GM12865 (cell line): ENCODE data around the gene CRHR1.

Experiments used
- DNase-seq: peaks from one replicate; pipeline ENCODE4 v3.0.0; 2010; ENCODE audit warnings: low read depth
- H3K4me3 ChIP-seq: 2 replicates; pipeline ENCODE4 v1.5.1; 2011; ENCODE audit warnings: mild to moderate bottlenecking, low read depth, low read length, control low read depth
- CTCF ChIP-seq: IDR thresholded peaks from 2 replicates; pipeline ENCODE4 v1.5.1; 2011; ENCODE audit warnings: low read length, control low read depth, low read depth, inconsistent platforms; ENCODE audit not compliant: insufficient read depth; ENCODE audit errors: missing control alignments

Gene CRHR1

DNA sequence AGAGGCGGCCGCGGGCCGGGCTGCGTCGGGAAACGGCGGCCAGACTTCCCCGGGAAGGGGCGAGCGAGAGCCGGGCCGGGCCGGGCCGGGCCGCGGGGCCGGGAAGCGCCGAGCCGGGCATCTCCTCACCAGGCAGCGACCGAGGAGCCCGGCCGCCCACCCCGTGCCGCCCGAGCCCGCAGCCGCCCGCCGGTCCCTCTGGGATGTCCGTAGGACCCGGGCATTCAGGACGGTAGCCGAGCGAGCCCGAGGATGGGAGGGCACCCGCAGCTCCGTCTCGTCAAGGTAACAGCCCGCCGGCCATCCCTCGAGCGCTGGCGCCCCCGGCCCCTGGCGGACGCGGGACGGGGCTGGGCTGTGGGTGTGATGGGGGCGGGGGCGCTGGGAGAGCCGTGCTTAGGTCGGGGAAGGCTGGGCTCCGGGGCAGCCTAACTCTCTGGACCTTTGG lies at the start of gene CRHR1:
Gene CRHR1 (plus strand): TSS at position 28 of the 448 bp plus-strand sequence. CDS start 225 bp downstream, at position 253.
- no peak for TF ChIP-seq CTCF
- no peak for DNase-seq
- H3K4me3 ChIP-seq = no peak within 1 kb of the TSS

- no peak overlapping the region for H3K4me3 ChIP-seq
- TF ChIP-seq CTCF = no peak
- DNase-seq = no peak
These were observed 49.5 kb upstream of the CRHR1 start for GRCh38 chr17:45734598-45734997.

DNA sequence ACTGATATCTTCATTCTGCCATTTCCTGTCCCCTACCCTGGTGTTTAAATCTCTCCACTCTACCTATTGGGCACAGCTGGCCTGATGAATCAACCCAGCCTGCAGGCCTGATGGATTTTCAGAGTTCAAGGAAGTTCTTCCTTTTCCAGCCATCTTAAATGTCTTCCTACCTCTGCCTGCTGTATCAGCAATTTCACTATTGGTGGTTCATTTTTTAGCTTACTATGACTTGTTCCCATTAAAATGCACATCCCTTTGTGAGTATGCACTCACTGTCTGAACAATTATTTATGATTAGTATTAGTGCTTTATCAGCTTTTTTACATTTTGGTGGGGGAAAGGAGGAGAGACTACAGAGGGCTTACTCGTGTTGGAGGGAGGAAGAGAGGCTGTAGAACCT lies 48.6 kb upstream of the CRHR1 start:
- DNase-seq = no peak
- TF ChIP-seq CTCF = no peak
- H3K4me3 ChIP-seq = no peak overlapping the region

DNA sequence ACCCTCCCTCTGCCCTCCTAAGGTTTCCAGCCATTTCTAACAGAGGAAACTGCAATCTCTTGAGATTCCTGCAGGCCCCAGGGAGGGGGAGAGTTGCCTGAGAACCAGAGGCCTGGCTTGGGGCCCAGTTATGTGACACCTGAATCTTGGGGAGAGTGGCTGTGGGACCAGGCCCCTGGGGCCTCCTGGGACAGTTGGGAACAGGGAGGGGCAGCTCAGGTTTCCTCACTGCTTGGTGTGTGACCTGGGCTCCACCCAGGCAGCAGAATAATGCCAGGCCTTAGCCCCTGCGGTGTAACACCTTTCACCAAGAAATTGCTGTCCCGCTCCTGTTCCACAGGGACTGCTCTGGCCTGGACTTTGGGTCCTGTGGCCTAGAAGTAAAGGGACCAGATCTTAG lies 44.3 kb upstream of the CRHR1 start:
- no peak overlapping the region for H3K4me3 ChIP-seq
- no peak for DNase-seq
- no peak for TF ChIP-seq CTCF

DNA sequence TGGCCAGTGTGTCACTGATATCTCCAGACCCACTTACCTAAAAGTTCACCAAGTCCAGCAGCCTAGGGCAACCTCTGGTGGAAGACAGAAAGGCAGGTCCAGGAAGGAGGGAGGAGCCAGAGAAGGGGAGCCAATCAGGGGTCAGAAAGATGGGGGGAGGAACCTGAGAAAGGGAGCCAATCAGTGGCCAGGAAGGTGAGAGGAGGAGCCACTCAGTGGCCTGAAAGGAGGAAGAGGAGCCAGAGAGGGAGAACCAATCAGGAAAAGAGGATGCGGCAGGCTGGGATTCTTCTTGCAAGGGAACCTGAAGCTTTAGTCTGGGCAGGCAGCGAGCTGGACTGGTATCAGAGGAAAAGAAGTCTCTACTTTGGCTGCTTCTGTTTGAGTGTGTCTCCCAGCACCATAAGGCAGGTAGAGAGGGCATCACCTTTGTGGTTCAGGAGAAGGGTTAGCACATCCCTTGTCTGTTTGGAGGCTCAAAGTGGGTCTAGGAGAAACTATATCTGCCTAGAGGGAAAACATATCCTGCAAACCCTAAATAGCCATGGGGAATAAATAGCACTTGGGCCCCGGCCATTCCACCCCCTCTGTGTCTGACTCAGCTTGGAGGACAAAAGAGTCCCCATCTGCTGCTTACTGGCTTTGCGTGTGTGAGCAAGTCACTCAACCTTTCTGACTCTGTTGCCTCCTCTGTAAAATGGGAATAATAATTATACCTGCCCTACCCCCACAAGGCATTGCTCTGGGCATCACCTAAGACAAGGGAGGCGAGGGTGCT lies 43.4 kb upstream of the CRHR1 start:
- H3K4me3 ChIP-seq = no peak overlapping the region
- TF ChIP-seq CTCF = no peak

GRCh38 chr17:45742251-45742650 lies 41.9 kb upstream of the CRHR1 start:
- no peak for TF ChIP-seq CTCF
- H3K4me3 ChIP-seq = no peak overlapping the region
- no peak for DNase-seq

More for the DNA sequence above, 43.4 kb upstream of the CRHR1 start:
- peak; percentile 39 for DNase-seq
